Measurements from ENCODE around the gene CASZ1.

DNA sequence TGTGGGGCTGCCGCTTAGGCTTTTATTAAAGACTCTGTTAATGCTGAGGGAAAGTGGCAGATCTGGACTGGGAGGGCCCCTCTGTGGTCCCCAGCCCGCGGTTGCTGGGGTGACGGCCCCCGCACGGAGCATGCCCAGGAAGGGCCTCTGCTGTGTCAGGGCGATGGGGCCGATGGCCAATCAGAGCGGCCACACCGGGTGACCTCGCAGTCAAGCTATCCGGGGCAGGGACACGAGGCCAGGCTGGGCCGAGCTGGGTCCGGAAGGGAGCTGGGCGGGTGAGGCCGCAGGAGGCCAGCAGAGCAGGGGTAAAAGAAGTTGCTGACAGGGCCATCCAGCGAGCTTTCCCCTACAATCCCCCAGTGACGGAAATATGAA, 145.1 kb downstream of the CASZ1 start:
- TF ChIP-seq, protein P1, sequence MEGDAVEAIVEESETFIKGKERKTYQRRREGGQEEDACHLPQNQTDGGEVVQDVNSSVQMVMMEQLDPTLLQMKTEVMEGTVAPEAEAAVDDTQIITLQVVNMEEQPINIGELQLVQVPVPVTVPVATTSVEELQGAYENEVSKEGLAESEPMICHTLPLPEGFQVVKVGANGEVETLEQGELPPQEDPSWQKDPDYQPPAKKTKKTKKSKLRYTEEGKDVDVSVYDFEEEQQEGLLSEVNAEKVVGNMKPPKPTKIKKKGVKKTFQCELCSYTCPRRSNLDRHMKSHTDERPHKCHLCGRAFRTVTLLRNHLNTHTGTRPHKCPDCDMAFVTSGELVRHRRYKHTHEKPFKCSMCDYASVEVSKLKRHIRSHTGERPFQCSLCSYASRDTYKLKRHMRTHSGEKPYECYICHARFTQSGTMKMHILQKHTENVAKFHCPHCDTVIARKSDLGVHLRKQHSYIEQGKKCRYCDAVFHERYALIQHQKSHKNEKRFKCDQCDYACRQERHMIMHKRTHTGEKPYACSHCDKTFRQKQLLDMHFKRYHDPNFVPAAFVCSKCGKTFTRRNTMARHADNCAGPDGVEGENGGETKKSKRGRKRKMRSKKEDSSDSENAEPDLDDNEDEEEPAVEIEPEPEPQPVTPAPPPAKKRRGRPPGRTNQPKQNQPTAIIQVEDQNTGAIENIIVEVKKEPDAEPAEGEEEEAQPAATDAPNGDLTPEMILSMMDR (IDR thresholded peaks at IDR 0.05) = no peak
- TF ChIP-seq ZFX (IDR thresholded peaks at IDR 0.05; ENCODE audit: borderline replicate concordance) = no peak
